HepG2 (cell line): ENCODE results near the gene HES1. TPM values are rescaled to one million over a fixed set of nuclear protein-coding genes. Genes with fewer than 3 reads are reported as not detected.

Experiments used
- HNRNPH1 ChIP-seq: fragments of 200-400 bp; formaldehyde crosslinking; optimal IDR thresholded peaks from 2 replicates; pipeline ENCODE3; 2017; ENCODE audit warnings: mild to moderate bottlenecking, low read depth, low read length
- TBX3 ChIP-seq: fragments of 450-650 bp; IDR thresholded peaks from 2 replicates; pipeline ENCODE4 v1.6.1; 2017; ENCODE audit warnings: antibody characterized with exemption, mild to moderate bottlenecking, inconsistent platforms, borderline replicate concordance
- ZNF224 ChIP-seq: sonication (generic); formaldehyde crosslinking; IDR thresholded peaks from 2 replicates; pipeline ENCODE4 v1.5.0; 2020; ENCODE audit warnings: mild to moderate bottlenecking, missing genetic modification reagents
- ZNF382 ChIP-seq: sonication (generic); formaldehyde crosslinking; IDR thresholded peaks from 2 replicates; pipeline ENCODE4 v1.5.0; 2020; ENCODE audit warnings: missing genetic modification reagents, mild to moderate bottlenecking, borderline replicate concordance
- ZNF839 ChIP-seq: sonication (generic); formaldehyde crosslinking; IDR thresholded peaks from 2 replicates; pipeline ENCODE4 v1.4.0; 2020; ENCODE audit warnings: missing genetic modification reagents, mild to moderate bottlenecking, borderline replicate concordance
- polyA plus RNA-seq, 8 experiments: library from polyadenylated mRNA; depleted of rRNA in 3 of 8; stranded (reverse) in 7 of 8; unstranded in 1 of 8; fragments of >200 nt; fragmentation: Illumina TruSeq in 4 of 8; extraction: Trizol in 4 of 8; gene quantifications; 2 replicates each; pipeline versions ENCODE4 v1.2.1 to v1.2.3, GENCODE V29; 2011 to 2016; ENCODE audit warnings: low read depth in 4 of 8, missing spikeins in 1 of 8, mixed read lengths in 1 of 8; ENCODE audit not compliant: insufficient read depth in 1 of 8
- total RNA-seq, 5 experiments: library from RNA; depleted of rRNA; stranded (reverse); fragments of >200 nt; fragmentation: Illumina TruSeq; extraction: Trizol; gene quantifications; 2 replicates each; pipeline ENCODE4 v1.2.3, GENCODE V29; 2016; ENCODE audit warnings: low read depth in 1 of 5
- TF ChIP-seq, protein P1 (sequence below): sonication (generic); formaldehyde crosslinking; IDR thresholded peaks from 2 replicates; pipeline ENCODE4 v1.4.0; 2020; ENCODE audit warnings: missing genetic modification reagents, borderline replicate concordance
- TF ChIP-seq, protein P2 (sequence below): sonication (generic); formaldehyde crosslinking; IDR thresholded peaks from 2 replicates; pipeline ENCODE4 v1.5.0; 2020; ENCODE audit warnings: mild to moderate bottlenecking, missing genetic modification reagents
- TF ChIP-seq, protein P3 (sequence below): sonication (generic); formaldehyde crosslinking; IDR thresholded peaks from 2 replicates; pipeline ENCODE4 v1.9.0; 2021; ENCODE audit warnings: missing genetic modification reagents, mild to moderate bottlenecking, borderline replicate concordance
- TF ChIP-seq, protein P4 (sequence below): sonication (generic); formaldehyde crosslinking; IDR thresholded peaks from 2 replicates; pipeline ENCODE4 v1.4.0; 2020; ENCODE audit warnings: mild to moderate bottlenecking, missing genetic modification reagents

HES1 gene
- total and polyA plus RNA-seq, 2 of the 13 experiments (the other 11 are each of a cell fraction or from before 2014, with no cell fraction given), result 15.4 to 19.8 TPM

DNA sequence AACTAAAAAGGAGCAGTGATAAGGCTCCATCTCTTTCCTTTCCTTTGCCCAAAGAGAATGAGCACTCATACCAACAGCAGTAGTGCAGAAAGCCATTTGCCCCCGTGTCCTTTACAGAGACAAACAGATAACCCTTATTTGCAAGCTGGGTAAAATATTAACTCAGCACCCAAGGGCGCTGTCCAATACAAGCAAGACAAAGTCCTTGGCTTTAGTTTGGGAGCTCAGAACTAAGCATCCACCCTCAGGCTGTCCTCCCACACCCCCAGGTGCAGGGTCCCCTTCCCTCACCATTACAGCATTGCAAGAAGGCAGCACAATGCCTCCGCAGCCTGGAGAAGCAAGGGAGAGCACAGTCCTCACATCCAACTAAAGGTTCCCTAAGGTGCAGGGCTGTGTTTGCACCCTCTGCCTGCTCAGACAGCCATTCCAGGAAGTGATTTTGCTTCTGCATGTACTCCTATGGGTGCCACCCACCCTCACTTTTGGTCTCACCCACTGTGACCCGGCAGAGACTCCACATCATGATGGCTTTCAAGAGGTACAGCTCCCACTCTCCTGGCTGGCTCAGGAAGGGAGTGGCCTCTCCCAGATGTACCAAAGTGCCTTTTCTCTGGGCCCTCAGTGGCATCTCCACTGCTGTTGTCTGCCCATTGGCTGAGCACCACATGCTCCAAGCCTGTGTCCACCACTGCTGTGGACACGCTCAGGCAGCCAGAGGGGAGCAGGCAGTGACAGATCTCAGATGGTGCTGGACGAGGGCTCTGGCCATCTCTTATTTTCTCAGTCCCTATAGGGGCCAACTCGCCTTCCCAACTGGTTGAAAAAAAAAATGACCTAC, 34.1 kb upstream of the HES1 start (continued):
- TF ChIP-seq, protein P1, sequence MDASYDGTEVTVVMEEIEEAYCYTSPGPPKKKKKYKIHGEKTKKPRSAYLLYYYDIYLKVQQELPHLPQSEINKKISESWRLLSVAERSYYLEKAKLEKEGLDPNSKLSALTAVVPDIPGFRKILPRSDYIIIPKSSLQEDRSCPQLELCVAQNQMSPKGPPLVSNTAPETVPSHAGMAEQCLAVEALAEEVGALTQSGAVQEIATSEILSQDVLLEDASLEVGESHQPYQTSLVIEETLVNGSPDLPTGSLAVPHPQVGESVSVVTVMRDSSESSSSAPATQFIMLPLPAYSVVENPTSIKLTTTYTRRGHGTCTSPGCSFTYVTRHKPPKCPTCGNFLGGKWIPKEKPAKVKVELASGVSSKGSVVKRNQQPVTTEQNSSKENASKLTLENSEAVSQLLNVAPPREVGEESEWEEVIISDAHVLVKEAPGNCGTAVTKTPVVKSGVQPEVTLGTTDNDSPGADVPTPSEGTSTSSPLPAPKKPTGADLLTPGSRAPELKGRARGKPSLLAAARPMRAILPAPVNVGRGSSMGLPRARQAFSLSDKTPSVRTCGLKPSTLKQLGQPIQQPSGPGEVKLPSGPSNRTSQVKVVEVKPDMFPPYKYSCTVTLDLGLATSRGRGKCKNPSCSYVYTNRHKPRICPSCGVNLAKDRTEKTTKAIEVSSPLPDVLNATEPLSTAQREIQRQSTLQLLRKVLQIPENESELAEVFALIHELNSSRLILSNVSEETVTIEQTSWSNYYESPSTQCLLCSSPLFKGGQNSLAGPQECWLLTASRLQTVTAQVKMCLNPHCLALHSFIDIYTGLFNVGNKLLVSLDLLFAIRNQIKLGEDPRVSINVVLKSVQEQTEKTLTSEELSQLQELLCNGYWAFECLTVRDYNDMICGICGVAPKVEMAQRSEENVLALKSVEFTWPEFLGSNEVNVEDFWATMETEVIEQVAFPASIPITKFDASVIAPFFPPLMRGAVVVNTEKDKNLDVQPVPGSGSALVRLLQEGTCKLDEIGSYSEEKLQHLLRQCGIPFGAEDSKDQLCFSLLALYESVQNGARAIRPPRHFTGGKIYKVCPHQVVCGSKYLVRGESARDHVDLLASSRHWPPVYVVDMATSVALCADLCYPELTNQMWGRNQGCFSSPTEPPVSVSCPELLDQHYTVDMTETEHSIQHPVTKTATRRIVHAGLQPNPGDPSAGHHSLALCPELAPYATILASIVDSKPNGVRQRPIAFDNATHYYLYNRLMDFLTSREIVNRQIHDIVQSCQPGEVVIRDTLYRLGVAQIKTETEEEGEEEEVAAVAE (CRISPR knock-in tag), result 0 out of 2 replicates have a peak, but pooled peaks have one; percentile 28
- TF ChIP-seq ZNF382 (CRISPR knock-in tag), result no peak
- no peak for TF ChIP-seq TBX3
- TF ChIP-seq, protein P2, sequence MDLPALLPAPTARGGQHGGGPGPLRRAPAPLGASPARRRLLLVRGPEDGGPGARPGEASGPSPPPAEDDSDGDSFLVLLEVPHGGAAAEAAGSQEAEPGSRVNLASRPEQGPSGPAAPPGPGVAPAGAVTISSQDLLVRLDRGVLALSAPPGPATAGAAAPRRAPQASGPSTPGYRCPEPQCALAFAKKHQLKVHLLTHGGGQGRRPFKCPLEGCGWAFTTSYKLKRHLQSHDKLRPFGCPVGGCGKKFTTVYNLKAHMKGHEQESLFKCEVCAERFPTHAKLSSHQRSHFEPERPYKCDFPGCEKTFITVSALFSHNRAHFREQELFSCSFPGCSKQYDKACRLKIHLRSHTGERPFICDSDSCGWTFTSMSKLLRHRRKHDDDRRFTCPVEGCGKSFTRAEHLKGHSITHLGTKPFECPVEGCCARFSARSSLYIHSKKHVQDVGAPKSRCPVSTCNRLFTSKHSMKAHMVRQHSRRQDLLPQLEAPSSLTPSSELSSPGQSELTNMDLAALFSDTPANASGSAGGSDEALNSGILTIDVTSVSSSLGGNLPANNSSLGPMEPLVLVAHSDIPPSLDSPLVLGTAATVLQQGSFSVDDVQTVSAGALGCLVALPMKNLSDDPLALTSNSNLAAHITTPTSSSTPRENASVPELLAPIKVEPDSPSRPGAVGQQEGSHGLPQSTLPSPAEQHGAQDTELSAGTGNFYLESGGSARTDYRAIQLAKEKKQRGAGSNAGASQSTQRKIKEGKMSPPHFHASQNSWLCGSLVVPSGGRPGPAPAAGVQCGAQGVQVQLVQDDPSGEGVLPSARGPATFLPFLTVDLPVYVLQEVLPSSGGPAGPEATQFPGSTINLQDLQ (CRISPR knock-in tag), result no peak
- TF ChIP-seq HNRNPH1, result no peak
- no peak for TF ChIP-seq ZNF839 (CRISPR knock-in tag)
- no peak for TF ChIP-seq ZNF224
- TF ChIP-seq, protein P3, sequence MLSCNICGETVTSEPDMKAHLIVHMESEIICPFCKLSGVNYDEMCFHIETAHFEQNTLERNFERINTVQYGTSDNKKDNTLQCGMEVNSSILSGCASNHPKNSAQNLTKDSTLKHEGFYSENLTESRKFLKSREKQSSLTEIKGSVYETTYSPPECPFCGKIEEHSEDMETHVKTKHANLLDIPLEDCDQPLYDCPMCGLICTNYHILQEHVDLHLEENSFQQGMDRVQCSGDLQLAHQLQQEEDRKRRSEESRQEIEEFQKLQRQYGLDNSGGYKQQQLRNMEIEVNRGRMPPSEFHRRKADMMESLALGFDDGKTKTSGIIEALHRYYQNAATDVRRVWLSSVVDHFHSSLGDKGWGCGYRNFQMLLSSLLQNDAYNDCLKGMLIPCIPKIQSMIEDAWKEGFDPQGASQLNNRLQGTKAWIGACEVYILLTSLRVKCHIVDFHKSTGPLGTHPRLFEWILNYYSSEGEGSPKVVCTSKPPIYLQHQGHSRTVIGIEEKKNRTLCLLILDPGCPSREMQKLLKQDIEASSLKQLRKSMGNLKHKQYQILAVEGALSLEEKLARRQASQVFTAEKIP (CRISPR knock-in tag), result no peak
- TF ChIP-seq, protein P4, sequence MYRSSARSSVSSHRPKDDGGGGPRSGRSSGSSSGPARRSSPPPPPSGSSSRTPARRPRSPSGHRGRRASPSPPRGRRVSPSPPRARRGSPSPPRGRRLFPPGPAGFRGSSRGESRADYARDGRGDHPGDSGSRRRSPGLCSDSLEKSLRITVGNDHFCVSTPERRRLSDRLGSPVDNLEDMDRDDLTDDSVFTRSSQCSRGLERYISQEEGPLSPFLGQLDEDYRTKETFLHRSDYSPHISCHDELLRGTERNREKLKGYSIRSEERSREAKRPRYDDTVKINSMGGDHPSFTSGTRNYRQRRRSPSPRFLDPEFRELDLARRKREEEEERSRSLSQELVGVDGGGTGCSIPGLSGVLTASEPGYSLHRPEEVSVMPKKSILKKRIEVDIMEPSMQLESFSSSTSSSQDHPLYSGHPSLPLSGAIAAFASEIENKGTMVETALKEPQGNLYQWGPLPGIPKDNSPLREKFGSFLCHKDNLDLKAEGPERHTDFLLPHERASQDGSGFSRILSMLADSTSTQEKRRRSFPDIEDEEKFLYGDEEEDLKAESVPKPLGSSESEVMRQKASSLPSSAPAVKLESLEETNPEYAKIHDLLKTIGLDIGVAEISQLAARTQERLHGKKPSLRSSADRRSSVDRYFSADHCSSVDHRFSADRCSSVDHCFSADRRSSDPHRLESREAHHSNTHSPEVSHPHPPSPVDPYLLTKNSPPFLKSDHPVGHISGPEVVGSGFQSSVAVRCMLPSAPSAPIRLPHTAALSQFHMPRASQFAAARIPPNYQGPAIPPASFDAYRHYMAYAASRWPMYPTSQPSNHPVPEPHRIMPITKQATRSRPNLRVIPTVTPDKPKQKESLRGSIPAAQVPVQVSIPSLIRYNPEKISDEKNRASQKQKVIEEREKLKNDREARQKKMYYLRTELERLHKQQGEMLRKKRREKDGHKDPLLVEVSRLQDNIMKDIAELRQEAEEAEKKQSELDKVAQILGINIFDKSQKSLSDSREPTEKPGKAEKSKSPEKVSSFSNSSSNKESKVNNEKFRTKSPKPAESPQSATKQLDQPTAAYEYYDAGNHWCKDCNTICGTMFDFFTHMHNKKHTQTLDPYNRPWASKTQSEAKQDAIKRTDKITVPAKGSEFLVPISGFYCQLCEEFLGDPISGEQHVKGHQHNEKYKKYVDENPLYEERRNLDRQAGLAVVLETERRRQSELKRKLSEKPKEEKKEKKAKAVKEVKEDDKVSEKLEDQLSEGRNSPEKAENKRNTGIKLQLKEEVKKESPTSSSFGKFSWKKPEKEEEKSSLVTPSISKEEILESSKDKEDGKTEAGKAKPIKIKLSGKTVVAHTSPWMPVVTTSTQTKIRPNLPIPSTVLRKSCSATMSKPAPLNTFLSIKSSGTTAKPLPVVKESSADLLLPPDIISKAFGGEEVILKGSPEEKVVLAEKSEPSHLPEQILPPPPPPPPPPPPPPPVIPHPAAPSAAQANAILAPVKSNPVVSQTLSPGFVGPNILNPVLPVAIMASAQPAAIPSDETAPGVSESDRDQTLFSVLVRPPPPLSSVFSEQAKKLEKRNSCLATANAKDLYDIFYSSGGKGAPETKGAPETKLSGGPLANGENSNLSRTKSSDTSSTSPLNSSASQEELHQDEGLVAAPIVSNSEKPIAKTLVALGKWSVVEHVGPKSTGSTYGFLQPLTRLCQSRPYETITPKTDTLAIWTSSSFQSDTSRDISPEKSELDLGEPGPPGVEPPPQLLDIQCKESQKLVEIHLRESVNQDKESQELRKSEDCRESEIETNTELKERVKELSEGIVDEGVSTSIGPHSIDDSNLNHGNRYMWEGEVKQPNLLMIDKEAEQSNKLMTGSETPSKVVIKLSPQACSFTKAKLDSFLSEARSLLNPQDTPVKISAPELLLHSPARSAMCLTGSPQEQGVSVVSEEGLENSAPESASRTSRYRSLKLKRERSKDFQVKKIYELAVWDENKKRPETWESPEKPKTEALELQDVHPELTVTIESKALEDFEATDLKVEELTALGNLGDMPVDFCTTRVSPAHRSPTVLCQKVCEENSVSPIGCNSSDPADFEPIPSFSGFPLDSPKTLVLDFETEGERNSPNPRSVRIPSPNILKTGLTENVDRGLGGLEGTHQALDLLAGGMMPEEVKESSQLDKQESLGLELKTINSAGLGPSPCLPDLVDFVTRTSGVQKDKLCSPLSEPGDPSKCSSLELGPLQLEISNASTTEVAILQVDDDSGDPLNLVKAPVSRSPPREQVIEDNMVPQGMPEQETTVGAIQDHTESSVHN (CRISPR knock-in tag), result no peak
